HCT116 (cell line): ENCODE results near the gene RYR3.

Experiments used
- EZH2 ChIP-seq: fragments of 200-600 bp; sonication (generic); IDR thresholded peaks from 2 replicates; pipeline ENCODE4 v1.6.1; 2017; ENCODE audit warnings: antibody characterized with exemption, mixed run types
- FOSL1 ChIP-seq: IDR thresholded peaks from 2 replicates; pipeline ENCODE4 v1.6.1; 2012; ENCODE audit warnings: low read depth
- POLR2A ChIP-seq: IDR thresholded peaks from 2 replicates; pipeline ENCODE4 v1.7.0; 2011; ENCODE audit warnings: borderline replicate concordance; ENCODE audit not compliant: insufficient read depth, insufficient read length; ENCODE audit errors: extremely low read depth
- POLR2AphosphoS5 ChIP-seq: IDR thresholded peaks from 2 replicates; pipeline ENCODE4 v1.6.1; 2011; ENCODE audit warnings: mild to moderate bottlenecking, low read depth, low read length, moderate library complexity
- RAD21 ChIP-seq: IDR thresholded peaks from 2 replicates; pipeline ENCODE4 v1.6.1; 2012; ENCODE audit warnings: low read depth, mild to moderate bottlenecking
- SIN3A ChIP-seq: IDR thresholded peaks from 2 replicates; pipeline ENCODE4 v1.6.1; 2012; ENCODE audit warnings: low read depth
- SP1 ChIP-seq: IDR thresholded peaks from 2 replicates; pipeline ENCODE4 v1.6.1; 2012; ENCODE audit warnings: low read depth
- YY1 ChIP-seq: IDR thresholded peaks from 2 replicates; pipeline ENCODE4 v1.6.1; 2011; ENCODE audit warnings: low read length, low read depth, moderate library complexity, mild to moderate bottlenecking; ENCODE audit not compliant: insufficient replicate concordance; ENCODE audit errors: extremely low read depth
- ZNF274 ChIP-seq: fragments of 200-500 bp; sonication (Bioruptor generic); IDR thresholded peaks from 2 replicates; pipeline ENCODE4 v1.6.1; 2014; ENCODE audit warnings: mild to moderate bottlenecking, low read depth, low read length, inconsistent platforms
- TF ChIP-seq, protein P1 (sequence below): IDR thresholded peaks from 2 replicates; pipeline ENCODE4 v1.6.1; 2012; ENCODE audit warnings: low read depth
- TF ChIP-seq, protein P2 (sequence below), 3 experiments: fragments of 200-600 bp in 1 of 3; sonication (generic) in 1 of 3; IDR thresholded peaks in 2 of 3; conservative IDR thresholded peaks in 1 of 3; 2 replicates each; pipeline ENCODE4 v1.5.1; 2012 to 2017; ENCODE audit warnings: low read depth in 2 of 3, low read length in 2 of 3, antibody characterized with exemption in 1 of 3, borderline replicate concordance in 1 of 3, control low read depth in 1 of 3, mild to moderate bottlenecking in 1 of 3, mixed read lengths in 1 of 3, mixed run types in 1 of 3, moderate library complexity in 1 of 3; ENCODE audit not compliant: insufficient read depth in 1 of 3
- TF ChIP-seq, protein P3 (sequence below): IDR thresholded peaks from 2 replicates; pipeline ENCODE4 v1.6.1; 2012
- TF ChIP-seq, protein P4 (sequence below): IDR thresholded peaks from 2 replicates; pipeline ENCODE4 v1.6.1; 2011; ENCODE audit warnings: mild to moderate bottlenecking, low read length, moderate library complexity; ENCODE audit not compliant: insufficient replicate concordance; ENCODE audit errors: extremely low read depth

DNA sequence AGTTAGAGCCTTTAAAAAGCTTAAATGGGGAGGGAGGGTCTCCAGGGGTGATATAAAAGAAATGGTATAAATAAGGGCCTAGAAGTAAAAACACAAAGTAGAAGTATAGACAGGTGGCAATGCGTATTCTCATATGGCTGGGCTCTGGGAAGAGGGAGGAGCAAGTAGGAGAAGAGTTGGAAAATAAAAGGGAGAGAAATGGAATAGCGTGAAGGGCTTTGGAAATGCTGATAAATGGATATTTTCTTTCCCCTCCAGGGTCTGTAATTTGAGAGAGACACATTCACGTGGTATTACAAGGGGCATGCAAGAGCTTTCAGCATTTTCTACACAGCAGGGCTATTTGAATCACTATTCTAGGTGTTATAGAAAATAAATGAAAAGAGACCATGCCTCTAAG lies 313.7 kb downstream of the RYR3 start:
- TF ChIP-seq, protein P1, sequence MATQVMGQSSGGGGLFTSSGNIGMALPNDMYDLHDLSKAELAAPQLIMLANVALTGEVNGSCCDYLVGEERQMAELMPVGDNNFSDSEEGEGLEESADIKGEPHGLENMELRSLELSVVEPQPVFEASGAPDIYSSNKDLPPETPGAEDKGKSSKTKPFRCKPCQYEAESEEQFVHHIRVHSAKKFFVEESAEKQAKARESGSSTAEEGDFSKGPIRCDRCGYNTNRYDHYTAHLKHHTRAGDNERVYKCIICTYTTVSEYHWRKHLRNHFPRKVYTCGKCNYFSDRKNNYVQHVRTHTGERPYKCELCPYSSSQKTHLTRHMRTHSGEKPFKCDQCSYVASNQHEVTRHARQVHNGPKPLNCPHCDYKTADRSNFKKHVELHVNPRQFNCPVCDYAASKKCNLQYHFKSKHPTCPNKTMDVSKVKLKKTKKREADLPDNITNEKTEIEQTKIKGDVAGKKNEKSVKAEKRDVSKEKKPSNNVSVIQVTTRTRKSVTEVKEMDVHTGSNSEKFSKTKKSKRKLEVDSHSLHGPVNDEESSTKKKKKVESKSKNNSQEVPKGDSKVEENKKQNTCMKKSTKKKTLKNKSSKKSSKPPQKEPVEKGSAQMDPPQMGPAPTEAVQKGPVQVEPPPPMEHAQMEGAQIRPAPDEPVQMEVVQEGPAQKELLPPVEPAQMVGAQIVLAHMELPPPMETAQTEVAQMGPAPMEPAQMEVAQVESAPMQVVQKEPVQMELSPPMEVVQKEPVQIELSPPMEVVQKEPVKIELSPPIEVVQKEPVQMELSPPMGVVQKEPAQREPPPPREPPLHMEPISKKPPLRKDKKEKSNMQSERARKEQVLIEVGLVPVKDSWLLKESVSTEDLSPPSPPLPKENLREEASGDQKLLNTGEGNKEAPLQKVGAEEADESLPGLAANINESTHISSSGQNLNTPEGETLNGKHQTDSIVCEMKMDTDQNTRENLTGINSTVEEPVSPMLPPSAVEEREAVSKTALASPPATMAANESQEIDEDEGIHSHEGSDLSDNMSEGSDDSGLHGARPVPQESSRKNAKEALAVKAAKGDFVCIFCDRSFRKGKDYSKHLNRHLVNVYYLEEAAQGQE = no peak
- TF ChIP-seq, protein P2, sequence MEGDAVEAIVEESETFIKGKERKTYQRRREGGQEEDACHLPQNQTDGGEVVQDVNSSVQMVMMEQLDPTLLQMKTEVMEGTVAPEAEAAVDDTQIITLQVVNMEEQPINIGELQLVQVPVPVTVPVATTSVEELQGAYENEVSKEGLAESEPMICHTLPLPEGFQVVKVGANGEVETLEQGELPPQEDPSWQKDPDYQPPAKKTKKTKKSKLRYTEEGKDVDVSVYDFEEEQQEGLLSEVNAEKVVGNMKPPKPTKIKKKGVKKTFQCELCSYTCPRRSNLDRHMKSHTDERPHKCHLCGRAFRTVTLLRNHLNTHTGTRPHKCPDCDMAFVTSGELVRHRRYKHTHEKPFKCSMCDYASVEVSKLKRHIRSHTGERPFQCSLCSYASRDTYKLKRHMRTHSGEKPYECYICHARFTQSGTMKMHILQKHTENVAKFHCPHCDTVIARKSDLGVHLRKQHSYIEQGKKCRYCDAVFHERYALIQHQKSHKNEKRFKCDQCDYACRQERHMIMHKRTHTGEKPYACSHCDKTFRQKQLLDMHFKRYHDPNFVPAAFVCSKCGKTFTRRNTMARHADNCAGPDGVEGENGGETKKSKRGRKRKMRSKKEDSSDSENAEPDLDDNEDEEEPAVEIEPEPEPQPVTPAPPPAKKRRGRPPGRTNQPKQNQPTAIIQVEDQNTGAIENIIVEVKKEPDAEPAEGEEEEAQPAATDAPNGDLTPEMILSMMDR (IDR thresholded peaks at IDR 0.05 in 2 of 3, conservative IDR thresholded peaks at IDR 0.05 in 1 of 3; ENCODE audit: borderline replicate concordance in 1 of 3, insufficient read depth in 1 of 3, low read depth in 2 of 3, low read length in 2 of 3) = no peak
- TF ChIP-seq YY1 = no peak
- TF ChIP-seq, protein P3, sequence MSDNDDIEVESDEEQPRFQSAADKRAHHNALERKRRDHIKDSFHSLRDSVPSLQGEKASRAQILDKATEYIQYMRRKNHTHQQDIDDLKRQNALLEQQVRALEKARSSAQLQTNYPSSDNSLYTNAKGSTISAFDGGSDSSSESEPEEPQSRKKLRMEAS = no peak
- TF ChIP-seq POLR2A = no peak
- no peak for TF ChIP-seq EZH2
- no peak for TF ChIP-seq FOSL1
- TF ChIP-seq, protein P4, sequence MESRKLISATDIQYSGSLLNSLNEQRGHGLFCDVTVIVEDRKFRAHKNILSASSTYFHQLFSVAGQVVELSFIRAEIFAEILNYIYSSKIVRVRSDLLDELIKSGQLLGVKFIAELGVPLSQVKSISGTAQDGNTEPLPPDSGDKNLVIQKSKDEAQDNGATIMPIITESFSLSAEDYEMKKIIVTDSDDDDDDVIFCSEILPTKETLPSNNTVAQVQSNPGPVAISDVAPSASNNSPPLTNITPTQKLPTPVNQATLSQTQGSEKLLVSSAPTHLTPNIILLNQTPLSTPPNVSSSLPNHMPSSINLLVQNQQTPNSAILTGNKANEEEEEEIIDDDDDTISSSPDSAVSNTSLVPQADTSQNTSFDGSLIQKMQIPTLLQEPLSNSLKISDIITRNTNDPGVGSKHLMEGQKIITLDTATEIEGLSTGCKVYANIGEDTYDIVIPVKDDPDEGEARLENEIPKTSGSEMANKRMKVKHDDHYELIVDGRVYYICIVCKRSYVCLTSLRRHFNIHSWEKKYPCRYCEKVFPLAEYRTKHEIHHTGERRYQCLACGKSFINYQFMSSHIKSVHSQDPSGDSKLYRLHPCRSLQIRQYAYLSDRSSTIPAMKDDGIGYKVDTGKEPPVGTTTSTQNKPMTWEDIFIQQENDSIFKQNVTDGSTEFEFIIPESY = no peak
- no peak for TF ChIP-seq SP1
- TF ChIP-seq ZNF274 = no peak
- TF ChIP-seq RAD21 = no peak
- no peak for TF ChIP-seq SIN3A
- no peak for TF ChIP-seq POLR2AphosphoS5
